ENCODE measurements around the gene FRMPD2.
A peak's percentile ranks its signal among the peaks of the same experiment; 100 is the strongest.

The FRMPD2 gene

DNA sequence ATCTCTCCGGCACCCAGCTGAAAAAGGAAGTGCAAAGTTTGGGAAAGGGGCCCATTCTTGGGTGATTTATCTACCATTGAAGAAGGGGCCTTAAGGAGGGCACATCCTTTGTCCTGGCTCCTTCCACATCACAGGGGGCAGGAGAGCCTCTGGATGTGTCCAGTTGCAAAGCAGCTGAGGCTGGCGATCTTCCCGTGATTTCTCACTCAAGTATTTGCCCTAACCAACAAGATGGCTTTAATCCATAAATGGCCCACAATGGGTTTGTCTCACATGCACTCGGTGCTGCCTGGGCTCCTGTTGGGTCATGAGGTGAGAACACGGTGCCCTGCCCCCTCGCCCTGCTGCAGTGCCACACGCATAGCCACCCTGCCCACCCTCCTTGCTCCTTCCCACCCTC lies 14.2 kb upstream of the FRMPD2 start:
- H3K4me3 ChIP-seq (ENCODE audit: low read depth, low read length), result no peak overlapping the region
- H2BK5ac ChIP-seq (ENCODE audit: low read depth, low read length, poor library complexity), result no peak overlapping the region
- no peaks in the 10 kb centered on the region for H3K36me3 ChIP-seq (ENCODE audit: control insufficient read depth in 1 of 2, insufficient read depth in 2 of 2, low read length in 2 of 2)
- no peak overlapping the region for H3K4me2 ChIP-seq (ENCODE audit: low read length)
- H3K23ac ChIP-seq (ENCODE audit: low read length), result no peak overlapping the region
- DNase-seq, result no peak
- H3K4me1 ChIP-seq (ENCODE audit: control insufficient read depth in 1 of 2, insufficient read depth in 2 of 2, low read length in 2 of 2), result peaks cover 4 to 10% of the 10 kb centered on the region in 2 experiments
- no peak overlapping the region for H4K12ac ChIP-seq (ENCODE audit: low read depth, low read length)
- no peaks in the 10 kb centered on the region for H3K79me1 ChIP-seq (ENCODE audit: low read length)
- no CpG with 5 or more reads among the region's 7 CpGs for WGBS (ENCODE audit: extremely low coverage, insufficient coverage, insufficient read length)
- H2BK120ac ChIP-seq (ENCODE audit: insufficient read depth, low read length, poor library complexity), result no peak overlapping the region
- no peak overlapping the region for H3K14ac ChIP-seq (ENCODE audit: low read length)
- H3K9me3 ChIP-seq (ENCODE audit: insufficient read depth, low read depth, low read length), result peaks cover 4% of the 10 kb centered on the region
- no peaks in the 10 kb centered on the region for H3K27me3 ChIP-seq (ENCODE audit: insufficient read depth, low read length)
- H2BK12ac ChIP-seq (ENCODE audit: low read length), result no peak overlapping the region
- no peaks in the 10 kb centered on the region for H3K79me2 ChIP-seq (ENCODE audit: control insufficient read depth, insufficient read depth, low read length, poor library complexity)
- no peak overlapping the region for H4K91ac ChIP-seq (ENCODE audit: low read depth, low read length)
- H3K27ac ChIP-seq (ENCODE audit: low read depth, low read length), result no peak overlapping the region
- no peak overlapping the region for H2AFZ ChIP-seq (ENCODE audit: insufficient read depth, low read length, poor library complexity)
- no peak overlapping the region for H2AK5ac ChIP-seq (ENCODE audit: low read length)
- no peak overlapping the region for H4K8ac ChIP-seq (ENCODE audit: low read depth, low read length)
- no peak overlapping the region for H3K9ac ChIP-seq (ENCODE audit: low read length)
- H3K4ac ChIP-seq (ENCODE audit: low read depth, low read length), result no peak overlapping the region
- H3K18ac ChIP-seq (ENCODE audit: low read length), result no peak overlapping the region

DNA sequence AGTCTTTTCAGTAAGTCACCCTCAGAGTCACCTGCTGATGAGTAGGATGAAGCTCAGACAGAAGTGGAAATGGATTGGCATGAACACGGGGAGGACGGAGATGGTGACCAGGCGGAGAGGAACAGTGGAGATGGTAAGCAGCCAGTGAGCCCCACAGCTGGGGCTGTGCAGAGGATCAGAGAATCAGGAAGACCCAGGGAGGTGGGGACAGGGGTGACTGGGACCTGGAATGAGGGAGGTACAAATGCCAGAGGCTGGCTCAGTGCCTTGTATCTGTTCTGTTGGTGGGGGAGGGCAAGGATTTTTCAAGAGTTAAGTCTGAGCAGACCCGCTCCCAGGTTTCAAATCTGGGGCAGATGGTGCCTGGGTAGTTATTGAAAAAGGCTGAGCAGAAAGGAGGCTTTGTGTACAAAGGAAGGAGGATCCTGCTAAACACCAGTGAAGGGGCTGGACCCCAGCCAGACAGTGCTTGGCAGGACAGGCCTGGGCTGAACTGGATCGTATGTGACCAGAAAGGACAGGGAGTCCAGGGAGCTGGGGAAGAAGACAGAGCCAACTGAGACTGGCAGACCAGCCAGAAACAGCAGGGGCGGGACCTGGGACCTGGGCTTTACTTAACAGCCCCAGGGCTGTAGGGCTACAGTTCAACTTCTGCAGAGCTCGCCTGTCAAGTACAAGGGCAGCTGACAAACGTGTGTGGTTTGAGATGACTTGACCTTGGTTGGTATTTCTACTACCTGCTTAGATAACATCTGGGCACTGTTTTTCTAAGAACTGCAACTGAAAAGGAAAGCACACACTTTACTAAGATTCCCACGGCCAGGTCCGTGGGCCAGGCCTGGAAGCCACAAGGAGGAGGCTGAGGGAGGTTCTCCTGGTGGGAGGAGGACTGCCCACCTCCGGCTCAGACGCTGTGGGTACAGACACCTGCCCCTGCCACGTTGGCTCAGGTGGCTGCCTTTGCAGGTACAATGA lies 13.2 kb upstream of the FRMPD2 start:
- Histone ChIP-seq H2BK5ac (ENCODE audit: low read depth, low read length, poor library complexity) (no peak overlapping the region), H3K9me3 (ENCODE audit: insufficient read depth, low read depth, low read length) (peaks cover 7% of the 10 kb centered on the region), H3K23ac (ENCODE audit: low read length) (no peak overlapping the region), H3K79me1 (ENCODE audit: low read length) (no peaks in the 10 kb centered on the region), H2AK5ac (ENCODE audit: low read length) (no peak overlapping the region), H4K12ac (ENCODE audit: low read depth, low read length) (no peak overlapping the region), H3K4ac (ENCODE audit: low read depth, low read length) (no peak overlapping the region), H3K4me3 (ENCODE audit: low read depth, low read length) (no peak overlapping the region), H4K8ac (ENCODE audit: low read depth, low read length) (no peak overlapping the region), H3K14ac (ENCODE audit: low read length) (no peak overlapping the region), H2BK120ac (ENCODE audit: insufficient read depth, low read length, poor library complexity) (no peak overlapping the region), H3K27ac (ENCODE audit: low read depth, low read length) (no peak overlapping the region), H3K9ac (ENCODE audit: low read length) (no peak overlapping the region), H3K79me2 (ENCODE audit: control insufficient read depth, insufficient read depth, low read length, poor library complexity) (no peaks in the 10 kb centered on the region), H3K36me3 (ENCODE audit: control insufficient read depth in 1 of 2, insufficient read depth in 2 of 2, low read length in 2 of 2) (no peaks in the 10 kb centered on the region), H4K91ac (ENCODE audit: low read depth, low read length) (no peak overlapping the region), H3K27me3 (ENCODE audit: insufficient read depth, low read length) (no peaks in the 10 kb centered on the region), H3K4me2 (ENCODE audit: low read length) (no peak overlapping the region), H3K18ac (ENCODE audit: low read length) (no peak overlapping the region), H2AFZ (ENCODE audit: insufficient read depth, low read length, poor library complexity) (no peak overlapping the region), H3K4me1 (ENCODE audit: control insufficient read depth in 1 of 2, insufficient read depth in 2 of 2, low read length in 2 of 2) (peaks cover 4 to 10% of the 10 kb centered on the region in 2 experiments), H2BK12ac (ENCODE audit: low read length) (no peak overlapping the region)
- WGBS (ENCODE audit: extremely low coverage, insufficient coverage, insufficient read length), result no CpG with 5 or more reads among the region's 13 CpGs
- DNase-seq, result peak in 1 of 2 donors; percentile 35

DNA sequence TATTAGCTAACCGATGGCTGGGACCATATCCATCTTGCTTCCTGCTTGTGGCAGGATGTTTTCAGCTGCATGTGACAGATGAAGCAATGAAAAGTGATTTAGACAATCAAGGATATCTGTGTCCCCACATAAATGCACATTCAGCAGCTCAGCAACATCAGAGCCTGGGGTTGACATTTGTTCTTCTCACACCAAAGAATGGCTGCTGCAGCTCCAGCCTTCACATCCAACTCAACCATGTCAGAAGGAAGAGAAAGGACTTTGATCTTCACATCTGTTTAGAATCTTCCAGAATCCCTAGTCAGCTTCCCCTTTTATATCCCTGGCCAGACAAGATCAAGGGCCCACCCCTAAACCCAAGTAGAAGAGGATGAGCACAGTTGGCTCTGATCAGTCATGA lies 11.9 kb upstream of the FRMPD2 start:
- Histone ChIP-seq H3K4ac (ENCODE audit: low read depth, low read length) (no peak overlapping the region), H3K9ac (ENCODE audit: low read length) (no peak overlapping the region), H3K79me1 (ENCODE audit: low read length) (no peaks in the 10 kb centered on the region), H3K36me3 (ENCODE audit: control insufficient read depth in 1 of 2, insufficient read depth in 2 of 2, low read length in 2 of 2) (no peaks in the 10 kb centered on the region), H3K9me3 (ENCODE audit: insufficient read depth, low read depth, low read length) (peaks cover 7% of the 10 kb centered on the region), H3K27ac (ENCODE audit: low read depth, low read length) (no peak overlapping the region), H3K79me2 (ENCODE audit: control insufficient read depth, insufficient read depth, low read length, poor library complexity) (no peaks in the 10 kb centered on the region), H4K8ac (ENCODE audit: low read depth, low read length) (no peak overlapping the region), H3K4me1 (ENCODE audit: control insufficient read depth in 1 of 2, insufficient read depth in 2 of 2, low read length in 2 of 2) (peaks cover 4 to 10% of the 10 kb centered on the region in 2 experiments), H3K14ac (ENCODE audit: low read length) (no peak overlapping the region), H2BK5ac (ENCODE audit: low read depth, low read length, poor library complexity) (no peak overlapping the region), H2AFZ (ENCODE audit: insufficient read depth, low read length, poor library complexity) (no peak overlapping the region), H3K23ac (ENCODE audit: low read length) (no peak overlapping the region), H4K91ac (ENCODE audit: low read depth, low read length) (no peak overlapping the region), H3K4me2 (ENCODE audit: low read length) (no peak overlapping the region), H2AK5ac (ENCODE audit: low read length) (no peak overlapping the region), H3K4me3 (ENCODE audit: low read depth, low read length) (no peak overlapping the region), H3K18ac (ENCODE audit: low read length) (no peak overlapping the region), H2BK12ac (ENCODE audit: low read length) (no peak overlapping the region), H4K12ac (ENCODE audit: low read depth, low read length) (no peak overlapping the region), H3K27me3 (ENCODE audit: insufficient read depth, low read length) (no peaks in the 10 kb centered on the region), H2BK120ac (ENCODE audit: insufficient read depth, low read length, poor library complexity) (no peak overlapping the region)
- no CpG with 5 or more reads among the region's 1 CpG for WGBS (ENCODE audit: extremely low coverage, insufficient coverage, insufficient read length)
- no peak for DNase-seq

DNA sequence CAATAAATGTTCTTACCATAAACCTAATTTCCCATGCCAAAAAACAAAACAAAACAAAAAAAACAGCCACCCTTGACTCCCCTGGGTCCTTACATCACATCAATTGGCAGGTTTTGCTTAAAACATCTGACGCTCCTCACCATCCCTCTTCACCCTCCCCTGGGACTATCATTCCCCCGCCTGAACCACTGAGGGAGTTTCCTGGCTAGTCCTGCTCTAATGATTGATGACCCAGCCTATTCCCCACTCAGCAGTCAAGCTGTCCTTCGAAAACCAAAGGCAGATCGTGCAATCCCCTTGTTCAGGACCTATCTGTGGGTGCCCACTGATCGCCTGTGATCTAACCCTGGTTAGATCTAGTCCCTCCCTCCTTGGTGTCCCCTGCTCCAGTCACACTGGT lies 11.2 kb upstream of the FRMPD2 start:
- Histone ChIP-seq H3K79me2 (ENCODE audit: control insufficient read depth, insufficient read depth, low read length, poor library complexity) (no peaks in the 10 kb centered on the region), H3K4me2 (ENCODE audit: low read length) (no peak overlapping the region), H4K91ac (ENCODE audit: low read depth, low read length) (no peak overlapping the region), H3K36me3 (ENCODE audit: control insufficient read depth in 1 of 2, insufficient read depth in 2 of 2, low read length in 2 of 2) (no peaks in the 10 kb centered on the region), H2BK120ac (ENCODE audit: insufficient read depth, low read length, poor library complexity) (no peak overlapping the region), H2AFZ (ENCODE audit: insufficient read depth, low read length, poor library complexity) (no peak overlapping the region), H3K4me3 (ENCODE audit: low read depth, low read length) (no peak overlapping the region), H3K4me1 (ENCODE audit: control insufficient read depth in 1 of 2, insufficient read depth in 2 of 2, low read length in 2 of 2) (peaks cover 4 to 10% of the 10 kb centered on the region in 2 experiments), H3K23ac (ENCODE audit: low read length) (no peak overlapping the region), H3K4ac (ENCODE audit: low read depth, low read length) (no peak overlapping the region), H3K27ac (ENCODE audit: low read depth, low read length) (no peak overlapping the region), H3K9ac (ENCODE audit: low read length) (no peak overlapping the region), H3K18ac (ENCODE audit: low read length) (no peak overlapping the region), H2AK5ac (ENCODE audit: low read length) (no peak overlapping the region), H3K14ac (ENCODE audit: low read length) (no peak overlapping the region), H3K79me1 (ENCODE audit: low read length) (no peaks in the 10 kb centered on the region), H3K27me3 (ENCODE audit: insufficient read depth, low read length) (no peaks in the 10 kb centered on the region), H2BK5ac (ENCODE audit: low read depth, low read length, poor library complexity) (no peak overlapping the region), H3K9me3 (ENCODE audit: insufficient read depth, low read depth, low read length) (peaks cover 7% of the 10 kb centered on the region), H2BK12ac (ENCODE audit: low read length) (no peak overlapping the region), H4K8ac (ENCODE audit: low read depth, low read length) (no peak overlapping the region), H4K12ac (ENCODE audit: low read depth, low read length) (no peak overlapping the region)
- no peak for DNase-seq
- WGBS (ENCODE audit: extremely low coverage, insufficient coverage, insufficient read length), result no CpG with 5 or more reads among the region's 5 CpGs

Data from trophoblast cell (in vitro differentiated cells and primary cell).